ENCODE results near the gene ASB15. TPM values are rescaled to one million over a fixed set of nuclear protein-coding genes. Genes with fewer than 3 reads are reported as not detected.

Gene ASB15
- not detected in 5 replicates for total RNA-seq (2022; extraction: Qiagen RNA extraction; ENCODE audit: low read depth)

GRCh38 chr7:123601530-123601929 lies at the start of gene ASB15:
Gene ASB15, plus strand, starts transcription at chr7:123601821. Its CDS starts 12,682 bp downstream, at chr7:123614503.

GRCh38 chr7:123557398-123558288 lies 44.0 kb upstream of the ASB15 start, which contains the start of gene NDUFA5:
Gene NDUFA5, minus strand, starts transcription at chr7:123557818. Its CDS starts 23 bp downstream, at chr7:123557795.

GRCh38 chr7:123655614-123656013 lies 54.0 kb downstream of the ASB15 start, which contains the start of gene LMOD2:
Gene LMOD2, plus strand, starts transcription at chr7:123655866. Its CDS starts 98 bp downstream, at chr7:123655964.

Other genes starting within 250 kb of the ASB15 start
- gene IQUB, start 67.2 kb upstream of the ASB15 start, total RNA-seq (2022; extraction: Qiagen RNA extraction; ENCODE audit: low read depth): 0.07 to 0.13 TPM (median 0.07 TPM) in 3 of 5 replicates, not detected in the others
- 30.1 to 42.6 TPM (median 34.8 TPM) in 5 replicates for gene NDUFA5, start 44.0 kb upstream of the ASB15 start, total RNA-seq (2022; extraction: Qiagen RNA extraction; ENCODE audit: low read depth)
- gene LMOD2, start 54.0 kb downstream of the ASB15 start, total RNA-seq (2022; extraction: Qiagen RNA extraction; ENCODE audit: low read depth): not detected in 5 replicates
- gene WASL, start 147.2 kb downstream of the ASB15 start, total RNA-seq (2022; extraction: Qiagen RNA extraction; ENCODE audit: low read depth): 21.2 to 27.6 TPM (median 25.3 TPM) in 5 replicates
- gene HYAL4, start 243.3 kb downstream of the ASB15 start, total RNA-seq (2022; extraction: Qiagen RNA extraction; ENCODE audit: low read depth): 0.07 TPM in 1 of 5 replicates, not detected in the others

Data from A549 treated with DMSO at 1 μM for 4 hours (cell line).